H9 (cell line): ENCODE results near the gene HECW1. TPM values are rescaled to one million over a fixed set of nuclear protein-coding genes. Genes with fewer than 3 reads are reported as not detected.

Source experiments
- DNase-seq: peaks from one replicate; pipeline ENCODE4 v3.0.0-alpha.2; 2017
- H2AFZ ChIP-seq: one replicate; pipeline ENCODE4 v1.6.1; 2013; ENCODE audit warnings: mild to moderate bottlenecking, low read length, control low read depth, moderate library complexity
- H2AK5ac ChIP-seq: 2 replicates; pipeline ENCODE4 v1.6.1; 2013; ENCODE audit warnings: low read length, control low read depth, mixed read lengths; ENCODE audit not compliant: insufficient read length
- H2BK120ac ChIP-seq: one replicate; pipeline ENCODE4 v1.6.1; 2013; ENCODE audit warnings: low read depth, mild to moderate bottlenecking, low read length, control low read depth, inconsistent platforms; ENCODE audit not compliant: poor library complexity, severe bottlenecking
- H2BK12ac ChIP-seq: 2 replicates; pipeline ENCODE4 v1.6.1; 2013; ENCODE audit warnings: low read length, control low read depth, mixed read lengths, low read depth; ENCODE audit not compliant: insufficient read length
- H2BK15ac ChIP-seq: 2 replicates; pipeline ENCODE4 v1.6.1; 2013; ENCODE audit warnings: low read depth, low read length, control low read depth
- H2BK20ac ChIP-seq: one replicate; pipeline ENCODE4 v1.6.1; 2013; ENCODE audit warnings: low read depth, mild to moderate bottlenecking, low read length, control low read depth, inconsistent platforms; ENCODE audit not compliant: poor library complexity, severe bottlenecking
- H2BK5ac ChIP-seq: 2 replicates; pipeline ENCODE4 v1.6.1; 2013; ENCODE audit warnings: low read length, control low read depth, mixed read lengths; ENCODE audit not compliant: insufficient read length
- H3K14ac ChIP-seq: 2 replicates; pipeline ENCODE4 v1.6.1; 2013; ENCODE audit warnings: low read length, control low read depth; ENCODE audit not compliant: insufficient read depth
- H3K18ac ChIP-seq: 2 replicates; pipeline ENCODE4 v1.6.1; 2013; ENCODE audit warnings: low read depth, mild to moderate bottlenecking, mixed read lengths, low read length, control low read depth; ENCODE audit not compliant: insufficient read length
- H3K23ac ChIP-seq: 2 replicates; pipeline ENCODE4 v1.6.1; 2013; ENCODE audit warnings: low read length, control low read depth, mixed read lengths, low read depth; ENCODE audit not compliant: insufficient read length
- H3K23me2 ChIP-seq: 2 replicates; pipeline ENCODE4 v1.6.1; 2013; ENCODE audit warnings: low read depth, mild to moderate bottlenecking, mixed read lengths, low read length, control low read depth; ENCODE audit not compliant: insufficient read length, poor library complexity, severe bottlenecking
- H3K27ac ChIP-seq: 2 replicates; pipeline ENCODE4 v1.5.1; 2013; ENCODE audit warnings: low read length, control low read depth, mixed read lengths, low read depth; ENCODE audit not compliant: insufficient read length
- H3K27me3 ChIP-seq: 2 replicates; pipeline ENCODE4 v1.6.1; 2013; ENCODE audit warnings: low read length, control low read depth, inconsistent platforms; ENCODE audit not compliant: insufficient read depth
- H3K4ac ChIP-seq: 2 replicates; pipeline ENCODE4 v1.6.1; 2013; ENCODE audit warnings: low read depth, mild to moderate bottlenecking, control low read depth, inconsistent platforms, low read length, moderate library complexity
- H3K4me1 ChIP-seq: 2 replicates; pipeline ENCODE4 v1.6.1; 2013; ENCODE audit warnings: low read length, control low read depth, inconsistent platforms; ENCODE audit not compliant: insufficient read depth
- H3K4me2 ChIP-seq: 2 replicates; pipeline ENCODE4 v1.6.1; 2013; ENCODE audit warnings: low read length, control low read depth, mixed read lengths; ENCODE audit not compliant: insufficient read length, insufficient read depth
- H3K56ac ChIP-seq: 2 replicates; pipeline ENCODE4 v1.6.1; 2013; ENCODE audit warnings: low read depth, mild to moderate bottlenecking, mixed read lengths, low read length, control low read depth; ENCODE audit not compliant: insufficient read length
- H3K79me1 ChIP-seq: 2 replicates; pipeline ENCODE4 v1.6.1; 2013; ENCODE audit warnings: low read depth, mild to moderate bottlenecking, moderate library complexity, low read length, control low read depth, inconsistent platforms; ENCODE audit not compliant: insufficient read depth, poor library complexity, severe bottlenecking
- H3K79me2 ChIP-seq: 2 replicates; pipeline ENCODE4 v1.6.1; 2013; ENCODE audit warnings: low read length, control low read depth, inconsistent platforms; ENCODE audit not compliant: insufficient read depth
- H3K9ac ChIP-seq: 2 replicates; pipeline ENCODE4 v1.6.1; 2013; ENCODE audit warnings: low read length, control low read depth, mixed read lengths; ENCODE audit not compliant: insufficient read length; ENCODE audit errors: extremely low read depth
- H3K9me3 ChIP-seq: one replicate; pipeline ENCODE4 v1.6.1; 2013; ENCODE audit warnings: low read depth, low read length, inconsistent platforms; ENCODE audit not compliant: control insufficient read depth
- H3T11ph ChIP-seq: one replicate; pipeline ENCODE4 v1.6.1; 2013; ENCODE audit warnings: mild to moderate bottlenecking, low read length, control low read depth, inconsistent platforms
- H4K20me1 ChIP-seq: one replicate; pipeline ENCODE4 v1.6.1; 2013; ENCODE audit not compliant: control insufficient read depth, insufficient read length, insufficient read depth
- H4K5ac ChIP-seq: 2 replicates; pipeline ENCODE4 v1.6.1; 2013; ENCODE audit warnings: low read depth, mild to moderate bottlenecking, mixed read lengths, low read length, control low read depth; ENCODE audit not compliant: insufficient read length
- H4K8ac ChIP-seq: replicated peaks from 2 replicates; pipeline ENCODE4 v1.6.1; 2013; ENCODE audit warnings: low read length, control low read depth, mixed read lengths, low read depth; ENCODE audit not compliant: insufficient read length
- H4K91ac ChIP-seq: 2 replicates; pipeline ENCODE4 v1.6.1; 2013; ENCODE audit warnings: low read depth, mild to moderate bottlenecking, moderate library complexity, mixed read lengths, low read length, control low read depth; ENCODE audit not compliant: insufficient read length
- H3K27ac Mint-ChIP-seq, 3 experiments: 2 replicates in 2 of 3; 3 replicates in 1 of 3; pipeline ENCODE4 v1.8.0; 2020 to 2021; ENCODE audit warnings: mixed read lengths in 3 of 3, mild to moderate bottlenecking in 1 of 3, moderate library complexity in 1 of 3
- H3K27me3 Mint-ChIP-seq: 2 replicates; pipeline ENCODE4 v1.8.0; 2021; ENCODE audit warnings: low read depth, mild to moderate bottlenecking, moderate library complexity, mixed read lengths
- H3K36me3 Mint-ChIP-seq, 3 experiments: 2 replicates in 2 of 3; 3 replicates in 1 of 3; pipeline ENCODE4 v1.8.0; 2020 to 2021; ENCODE audit warnings: low read depth in 3 of 3, mixed read lengths in 3 of 3; ENCODE audit not compliant: insufficient read depth in 1 of 3
- H3K4me1 Mint-ChIP-seq, 2 experiments: 2 replicates each; pipeline ENCODE4 v1.8.0; 2020; ENCODE audit warnings: mixed read lengths in 2 of 2
- H3K4me3 Mint-ChIP-seq, 2 experiments: 2 replicates in 1 of 2; 3 replicates in 1 of 2; pipeline ENCODE4 v1.8.0; 2020 to 2021; ENCODE audit warnings: mild to moderate bottlenecking in 2 of 2, mixed read lengths in 2 of 2, moderate library complexity in 1 of 2
- H3K9me3 Mint-ChIP-seq, 2 experiments: 2 replicates in 1 of 2; 3 replicates in 1 of 2; pipeline ENCODE4 v1.8.0; 2020; ENCODE audit warnings: mild to moderate bottlenecking in 2 of 2, mixed read lengths in 2 of 2, moderate library complexity in 1 of 2
- CTCF ChIP-seq: fragments of 200-600 bp; sonication (generic); conservative IDR thresholded peaks from 3 replicates; pipeline ENCODE4 v1.8.0; 2021; ENCODE audit warnings: antibody characterized with exemption, mild to moderate bottlenecking
- WGBS: extraction: QIAGEN DNeasy Blood & Tissue Kit; methylation state at CpG from one replicate; pipeline ENCODE4 v1.1.7; 2013; ENCODE audit warnings: missing lambda C conversion rate, low lambda C conversion rate, mixed read lengths; ENCODE audit not compliant: insufficient read length; ENCODE audit errors: extremely low coverage; 5-methylcytosine and 5-hydroxymethylcytosine counted together
- total RNA-seq: library from RNA; stranded (reverse); gene quantifications from 2 replicates; pipeline ENCODE4 v1.2.1, GENCODE V29; 2021

The HECW1 gene
- total RNA-seq, 1 experiment from 2014 or later: 5.0 TPM

GRCh38 chr7:43364391-43364790, 251.9 kb downstream of the HECW1 start:
- Histone ChIP-seq H3K4me2 (no peak overlapping the region), H3K23ac (no peak overlapping the region), H2BK20ac (no peak overlapping the region), H2BK12ac (no peak overlapping the region), H2AFZ (no peak overlapping the region), H3K79me1 (no peaks in the 10 kb centered on the region), H4K20me1 (no peaks in the 10 kb centered on the region), H3K79me2 (no peaks in the 10 kb centered on the region), H2BK15ac (no peak overlapping the region), H3K56ac (no peak overlapping the region), H4K8ac (no peak overlapping the region), H2BK5ac (no peak overlapping the region), H3K27ac (no peak overlapping the region), H2BK120ac (no peak overlapping the region), H2AK5ac (no peak overlapping the region), H3K9me3 (no peaks in the 10 kb centered on the region), H3K4me1 (no peaks in the 10 kb centered on the region; the same call in 1 of the 2 replicates), H4K91ac (no peak overlapping the region), H4K5ac (no peak overlapping the region), H3K14ac (no peak overlapping the region), H3K9ac (no peak overlapping the region), H3K23me2 (no peaks in the 10 kb centered on the region), H3T11ph (no peak overlapping the region), H3K27me3 (no peaks in the 10 kb centered on the region), H3K18ac (no peak overlapping the region), H3K4ac (no peak overlapping the region)
- no peak overlapping the region for H3K4me3 Mint-ChIP-seq
- peaks cover 18 to 19% of the 10 kb centered on the region in 2 experiments for H3K4me1 Mint-ChIP-seq
- H3K9me3 Mint-ChIP-seq: no peaks in the 10 kb centered on the region
- no CpG with 5 or more reads among the region's 7 CpGs for WGBS
- TF ChIP-seq CTCF: no peak
- H3K27ac Mint-ChIP-seq: no peak overlapping the region
- no peaks in the 10 kb centered on the region for H3K27me3 Mint-ChIP-seq
- no peak for DNase-seq
- no peaks in the 10 kb centered on the region; a peak in 1 of 7 replicates for H3K36me3 Mint-ChIP-seq
